AG20443 (cell line): ENCODE data around the gene FOXC2.

Source experiments
- DNase-seq: peaks from one replicate; pipeline ENCODE4 v3.0.0; 2012; ENCODE audit warnings: low spot score, mixed read lengths

FOXC2 gene

GRCh38 chr16:86573646-86574508 is 7.2 kb downstream of the FOXC2 start:
- DNase-seq, result no peak

- DNase-seq, result no peak
Observed at GRCh38 chr16:86574646-86575045, 8.0 kb downstream of the FOXC2 start.

- no peak for DNase-seq
Observed at GRCh38 chr16:86575095-86575685, 8.6 kb downstream of the FOXC2 start.

GRCh38 chr16:86575754-86576557 is 9.3 kb downstream of the FOXC2 start:
- peak; percentile 89 for DNase-seq

- no peak for DNase-seq
Observed at GRCh38 chr16:86576591-86577313, 10.1 kb downstream of the FOXC2 start.

GRCh38 chr16:86577314-86577971 is 10.8 kb downstream of the FOXC2 start:
- DNase-seq, result no peak

GRCh38 chr16:86578061-86578599 is 11.5 kb downstream of the FOXC2 start, which contains the start of gene FOXL1:
TSS of gene FOXL1 (plus strand) at chr16:86578549. CDS start at chr16:86578724, 175 bp downstream.
- no peak for DNase-seq

- peak; percentile 66 for DNase-seq
Observed at GRCh38 chr16:86578611-86579267, 12.1 kb downstream of the FOXC2 start.

- peak; percentile 26 for DNase-seq
Observed at GRCh38 chr16:86579268-86580062, 12.8 kb downstream of the FOXC2 start.

GRCh38 chr16:86580063-86580790 is 13.6 kb downstream of the FOXC2 start:
- no peak for DNase-seq

- DNase-seq, result no peak
Observed at GRCh38 chr16:86580791-86581170, 14.2 kb downstream of the FOXC2 start.

GRCh38 chr16:86581458-86581857 is 14.8 kb downstream of the FOXC2 start:
- DNase-seq, result no peak

GRCh38 chr16:86584071-86584685 is 17.5 kb downstream of the FOXC2 start:
- no peak for DNase-seq

- peak; percentile 35 for DNase-seq
Observed at GRCh38 chr16:86584726-86585721, 18.4 kb downstream of the FOXC2 start.

GRCh38 chr16:86585821-86586611 is 19.4 kb downstream of the FOXC2 start:
- DNase-seq, result peak; percentile 70

- DNase-seq, result no peak
Observed at GRCh38 chr16:86587487-86587886, 20.9 kb downstream of the FOXC2 start.
